Measurements from ENCODE around the gene MACF1.
"Not testable (repeated sequence)": the region's sequence is repeated elsewhere in the genome, so short reads cannot be mapped to it uniquely, and the experiment has no call there.

DNA sequence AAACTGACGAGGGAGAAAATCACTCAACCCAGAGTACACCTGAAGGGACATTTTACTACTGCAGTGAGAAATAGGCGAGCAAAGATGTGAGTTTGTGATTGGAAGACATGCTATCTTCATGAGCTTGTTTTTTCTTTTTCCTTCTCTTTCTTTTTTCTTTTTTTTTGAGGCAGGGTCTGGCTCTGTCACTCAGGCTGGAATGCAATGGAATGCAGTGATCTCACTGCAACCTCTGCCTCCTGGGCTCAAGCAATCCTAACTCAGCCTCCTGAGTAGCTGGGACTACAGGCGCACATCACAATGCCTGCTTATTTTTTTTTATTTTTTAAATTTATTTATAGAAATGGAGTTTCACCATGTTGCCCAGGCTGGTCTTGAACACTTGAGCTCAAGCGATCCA, 312.3 kb downstream of the MACF1 start:
- not testable (repeated sequence) for TF ChIP-seq SUZ12 (IDR thresholded peaks at IDR 0.05; ENCODE audit: low read depth, low read length); ZNF879 (CRISPR knock-in tag; IDR thresholded peaks at IDR 0.05); HNRNPK (IDR thresholded peaks at IDR 0.05; ENCODE audit: low read depth, low read length, poor library complexity, severe bottlenecking); CTCF (CRISPR knock-in tag; IDR thresholded peaks at IDR 0.05); ZNF501 (CRISPR knock-in tag; IDR thresholded peaks at IDR 0.05); ARID2 (CRISPR knock-in tag; IDR thresholded peaks at IDR 0.05; ENCODE audit: borderline replicate concordance); ZNF549 (CRISPR knock-in tag; IDR thresholded peaks at IDR 0.05); ZNF263 (CRISPR knock-in tag; IDR thresholded peaks at IDR 0.05); GTF2F1 (IDR thresholded peaks at IDR 0.05; ENCODE audit: low read length)
- TF ChIP-seq, protein P1, sequence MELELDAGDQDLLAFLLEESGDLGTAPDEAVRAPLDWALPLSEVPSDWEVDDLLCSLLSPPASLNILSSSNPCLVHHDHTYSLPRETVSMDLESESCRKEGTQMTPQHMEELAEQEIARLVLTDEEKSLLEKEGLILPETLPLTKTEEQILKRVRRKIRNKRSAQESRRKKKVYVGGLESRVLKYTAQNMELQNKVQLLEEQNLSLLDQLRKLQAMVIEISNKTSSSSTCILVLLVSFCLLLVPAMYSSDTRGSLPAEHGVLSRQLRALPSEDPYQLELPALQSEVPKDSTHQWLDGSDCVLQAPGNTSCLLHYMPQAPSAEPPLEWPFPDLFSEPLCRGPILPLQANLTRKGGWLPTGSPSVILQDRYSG (CRISPR knock-in tag; IDR thresholded peaks at IDR 0.05), result not testable (repeated sequence)

Measured in HepG2 (cell line).